ENCODE measurements around the gene SIGLEC6.

The SIGLEC6 gene

GRCh38 chr19:51477344-51477743 lies 54.1 kb downstream of the SIGLEC6 start:
- no peak for DNase-seq (ENCODE audit: low read depth in 2 of 2, low spot score in 1 of 2)

- no peak for DNase-seq (ENCODE audit: low read depth in 2 of 2, low spot score in 1 of 2)
Observed at GRCh38 chr19:51476164-51476563, 55.3 kb downstream of the SIGLEC6 start.

- DNase-seq (ENCODE audit: low read depth in 2 of 2, low spot score in 1 of 2), result peak; percentile 75 to 87
Observed at GRCh38 chr19:51473009-51473707, 58.3 kb downstream of the SIGLEC6 start.

- no peak for DNase-seq (ENCODE audit: low read depth in 2 of 2, low spot score in 1 of 2)
Observed at GRCh38 chr19:51472607-51473006, 58.9 kb downstream of the SIGLEC6 start.

GRCh38 chr19:51471527-51471926 lies 59.9 kb downstream of the SIGLEC6 start:
- DNase-seq (ENCODE audit: low read depth in 2 of 2, low spot score in 1 of 2), result no peak

- no peak for DNase-seq (ENCODE audit: low read depth in 2 of 2, low spot score in 1 of 2)
Observed at GRCh38 chr19:51470966-51471365, 60.5 kb downstream of the SIGLEC6 start.

GRCh38 chr19:51469629-51470028 lies 61.8 kb downstream of the SIGLEC6 start:
- no peak for DNase-seq (ENCODE audit: low read depth in 2 of 2, low spot score in 1 of 2)

GRCh38 chr19:51469162-51469561 lies 62.3 kb downstream of the SIGLEC6 start:
- no peak for DNase-seq (ENCODE audit: low read depth in 2 of 2, low spot score in 1 of 2)

- no peak for DNase-seq (ENCODE audit: low read depth in 2 of 2, low spot score in 1 of 2)
Observed at GRCh38 chr19:51468545-51468920, 62.9 kb downstream of the SIGLEC6 start.

- no peak for DNase-seq (ENCODE audit: low read depth in 2 of 2, low spot score in 1 of 2)
Observed at GRCh38 chr19:51467864-51468544, 63.5 kb downstream of the SIGLEC6 start.
